Muscle layer of duodenum (tissue), 2 donors: ENCODE measurements around the gene ANXA10.

ENCODE experiments used
- H3K27ac ChIP-seq: one replicate; pipeline ENCODE4 v1.7.0; 2013; ENCODE audit warnings: mild to moderate bottlenecking, low read length
- H3K27me3 ChIP-seq: one replicate; pipeline ENCODE4 v1.7.0; 2013; ENCODE audit warnings: low read depth, mild to moderate bottlenecking, control low read depth, low read length
- H3K36me3 ChIP-seq, 2 donors: one replicate each; pipeline ENCODE4 v1.7.0; 2013; ENCODE audit warnings: low read length in 2 of 2, control low read depth in 1 of 2, mild to moderate bottlenecking in 1 of 2; ENCODE audit not compliant: insufficient read depth in 2 of 2, control insufficient read depth in 1 of 2
- H3K4me1 ChIP-seq, 2 donors: one replicate each; pipeline ENCODE4 v1.7.0; 2013; ENCODE audit warnings: low read length in 2 of 2, mild to moderate bottlenecking in 2 of 2, control low read depth in 1 of 2, moderate library complexity in 1 of 2; ENCODE audit not compliant: insufficient read depth in 2 of 2, control insufficient read depth in 1 of 2
- H3K4me3 ChIP-seq, 2 donors: one replicate each; pipeline ENCODE4 v1.7.0; 2013; ENCODE audit warnings: low read length in 2 of 2, low read depth in 1 of 2, mild to moderate bottlenecking in 1 of 2
- H3K9me3 ChIP-seq, 2 donors: one replicate each; pipeline ENCODE4 v1.7.0; 2013; ENCODE audit warnings: low read length in 2 of 2, control low read depth in 1 of 2, mild to moderate bottlenecking in 1 of 2; ENCODE audit not compliant: control insufficient read depth in 1 of 2
- donor health status: healthy.

Gene ANXA10

DNA sequence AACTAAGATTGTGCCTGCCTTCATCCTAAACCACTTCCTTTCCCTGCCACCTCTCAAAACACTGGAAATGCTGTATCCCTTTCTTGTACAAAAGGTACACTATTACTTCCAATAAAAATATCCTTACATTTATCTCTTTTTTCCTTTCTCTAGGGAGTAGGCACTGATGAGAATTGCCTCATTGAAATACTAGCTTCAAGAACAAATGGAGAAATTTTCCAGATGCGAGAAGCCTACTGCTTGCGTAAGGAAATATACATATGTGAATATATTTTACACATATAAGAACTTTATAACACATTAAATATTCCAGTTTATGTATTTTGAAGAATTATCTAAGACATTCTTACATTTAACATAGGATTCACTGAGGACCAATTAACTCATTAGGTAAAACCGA is 71.7 kb downstream of the ANXA10 start:
- Histone ChIP-seq H3K27ac (no peak overlapping the region), H3K4me3 (no peak overlapping the region), H3K27me3 (no peaks in the 10 kb centered on the region), H3K4me1 (no peaks in the 10 kb centered on the region), H3K36me3 (no peaks in the 10 kb centered on the region), H3K9me3 (no peaks in the 10 kb centered on the region)

DNA sequence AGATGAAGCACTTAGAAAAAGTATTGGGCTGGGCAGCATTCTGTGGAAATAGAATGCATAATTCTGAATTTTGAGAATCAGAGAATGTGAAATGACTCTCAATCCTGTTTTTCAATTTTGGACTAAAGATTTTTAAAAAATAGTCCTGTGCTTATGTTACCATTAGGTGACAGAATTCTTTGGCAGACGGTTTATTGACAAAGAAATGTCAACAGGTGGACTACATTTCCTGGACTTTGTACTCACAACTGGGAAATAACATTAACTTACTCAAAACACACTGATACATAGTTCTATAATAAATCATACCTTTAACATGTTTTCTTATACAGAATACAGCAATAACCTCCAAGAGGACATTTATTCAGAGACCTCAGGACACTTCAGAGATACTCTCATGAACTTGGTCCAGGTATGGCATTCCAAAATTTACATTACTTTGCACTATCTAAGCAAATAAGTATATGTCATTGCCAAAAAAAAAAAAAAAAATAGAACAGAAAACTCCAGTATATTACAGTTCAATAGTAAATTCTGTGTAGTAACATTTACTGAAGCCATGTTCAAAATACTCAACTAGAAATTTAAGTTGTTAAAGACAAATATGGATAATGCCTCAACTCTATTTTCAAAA is 72.7 kb downstream of the ANXA10 start:
- Histone ChIP-seq H3K9me3 (no peaks in the 10 kb centered on the region), H3K27me3 (no peaks in the 10 kb centered on the region), H3K4me1 (no peaks in the 10 kb centered on the region), H3K27ac (no peak overlapping the region), H3K4me3 (no peak overlapping the region), H3K36me3 (no peaks in the 10 kb centered on the region)

DNA sequence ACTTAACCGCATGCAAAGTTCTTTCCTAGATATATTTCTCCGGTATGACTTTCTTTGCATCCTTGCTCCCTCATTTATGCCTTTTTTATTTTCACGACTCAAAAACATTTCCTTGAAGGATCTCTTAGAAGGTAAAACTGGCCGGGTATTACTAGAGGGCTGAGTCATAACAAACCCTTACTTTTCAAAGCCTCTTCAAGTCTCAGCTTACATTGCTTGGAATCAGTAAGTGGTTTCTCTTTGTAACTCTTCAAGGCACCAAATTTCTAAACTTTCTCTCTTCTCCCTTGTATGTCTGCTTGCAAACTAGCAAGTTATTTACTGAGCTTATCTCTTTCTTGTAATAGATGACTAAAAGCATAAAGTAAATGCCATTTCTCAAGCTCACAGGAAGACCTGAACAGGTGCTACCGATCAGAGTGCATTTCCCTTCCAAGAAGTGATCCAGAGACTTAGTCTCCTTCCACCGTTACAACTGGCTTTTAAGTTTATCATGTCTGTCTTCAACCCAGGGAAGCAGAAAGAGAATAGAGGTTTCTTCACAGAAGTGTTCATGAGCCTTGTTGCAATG is 75.5 kb downstream of the ANXA10 start:
- Histone ChIP-seq H3K36me3 (no peaks in the 10 kb centered on the region), H3K27me3 (no peaks in the 10 kb centered on the region), H3K4me3 (no peak overlapping the region), H3K27ac (no peak overlapping the region), H3K9me3 (no peaks in the 10 kb centered on the region), H3K4me1 (no peaks in the 10 kb centered on the region)

DNA sequence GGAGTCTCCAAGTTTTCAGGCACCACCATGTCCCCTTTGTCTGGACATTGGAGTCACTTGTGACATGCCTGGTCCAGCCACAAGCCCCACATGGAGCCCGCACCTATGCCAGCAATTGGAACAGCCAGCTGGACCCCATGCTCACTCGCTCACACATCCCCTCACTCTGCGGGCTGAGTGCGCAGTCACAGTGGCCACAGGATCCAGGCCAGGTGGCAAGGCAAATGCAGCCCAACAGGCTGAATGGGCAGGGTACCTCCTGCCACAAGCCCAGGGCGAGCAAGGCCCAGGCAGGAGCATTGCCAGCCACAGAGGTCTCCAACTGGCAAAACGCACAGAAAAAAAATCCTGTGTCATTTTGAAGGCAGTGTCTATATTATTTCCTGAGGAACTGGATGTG is 82.0 kb downstream of the ANXA10 start:
- H3K4me3 ChIP-seq, result no peak overlapping the region
- no peak overlapping the region for H3K27ac ChIP-seq
- H3K4me1 ChIP-seq, result no peaks in the 10 kb centered on the region
- H3K9me3 ChIP-seq, result no peaks in the 10 kb centered on the region
- H3K27me3 ChIP-seq, result no peaks in the 10 kb centered on the region
- no peaks in the 10 kb centered on the region for H3K36me3 ChIP-seq

DNA sequence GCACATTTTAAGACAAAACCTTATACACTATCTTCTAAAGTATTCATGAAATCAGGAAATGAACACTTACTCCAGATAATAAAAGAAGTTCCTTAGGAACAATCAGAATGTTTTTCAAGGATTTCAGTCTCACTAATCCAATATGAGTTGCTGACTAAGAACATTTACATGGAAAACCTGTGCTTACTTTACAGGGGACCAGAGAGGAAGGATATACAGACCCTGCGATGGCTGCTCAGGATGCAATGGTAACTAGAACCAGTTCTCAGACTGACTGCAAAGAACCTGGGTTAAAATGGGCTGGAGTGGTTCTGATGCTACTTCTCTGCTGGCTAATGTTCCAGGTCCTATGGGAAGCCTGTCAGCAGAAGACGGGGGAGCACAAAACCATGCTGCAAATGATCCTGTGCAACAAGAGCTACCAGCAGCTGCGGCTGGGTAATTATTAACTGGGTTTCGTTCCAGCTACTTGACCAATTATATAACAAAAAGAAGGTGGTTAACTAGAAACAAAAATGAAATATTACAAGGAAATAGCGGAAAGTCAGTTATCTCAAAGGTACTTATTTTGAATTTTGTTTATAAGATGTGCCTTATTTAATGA is 85.3 kb downstream of the ANXA10 start:
- Histone ChIP-seq H3K9me3 (no peaks in the 10 kb centered on the region), H3K4me1 (no peaks in the 10 kb centered on the region), H3K27me3 (no peaks in the 10 kb centered on the region), H3K27ac (no peak overlapping the region), H3K36me3 (no peaks in the 10 kb centered on the region), H3K4me3 (no peak overlapping the region)

DNA sequence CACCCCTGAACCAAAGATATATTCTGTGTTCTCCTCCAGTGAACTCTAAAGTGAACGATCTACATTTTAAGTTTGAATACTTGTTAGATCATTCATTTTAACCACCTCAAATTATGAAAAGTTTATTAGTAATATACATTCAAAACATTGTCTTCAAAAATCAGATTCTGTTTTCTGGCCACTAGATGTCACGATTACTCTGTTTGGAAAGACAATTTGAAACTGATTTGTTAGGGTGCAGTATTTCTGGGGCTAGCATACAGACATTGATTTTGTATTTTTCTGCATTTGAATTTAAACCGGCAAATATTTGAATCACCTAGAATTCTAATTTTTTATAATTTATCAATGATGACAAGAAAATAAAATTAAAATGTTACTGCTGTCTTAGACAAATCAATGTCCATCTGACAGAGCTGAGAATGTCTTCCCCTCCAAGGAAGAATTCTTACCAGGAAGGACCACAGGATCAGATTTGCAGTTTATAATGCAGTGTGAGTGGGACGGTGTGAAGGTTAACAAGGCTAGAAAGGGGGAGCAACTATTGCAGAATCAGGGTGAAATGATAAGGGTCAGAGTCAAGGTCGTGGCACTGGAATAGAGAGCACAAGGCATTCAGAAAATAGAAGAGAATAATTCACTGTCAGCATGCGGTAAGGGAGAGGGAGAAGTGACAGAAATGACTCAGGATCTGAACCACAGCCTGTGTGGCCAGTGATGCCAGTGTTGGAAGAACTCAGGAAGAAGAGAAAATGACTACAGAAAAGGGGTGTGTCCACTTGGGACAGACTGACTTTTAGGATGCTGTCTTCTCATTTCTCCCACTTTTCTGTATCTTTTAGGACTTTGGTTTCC is 91.6 kb downstream of the ANXA10 start:
- Histone ChIP-seq H3K36me3 (no peaks in the 10 kb centered on the region), H3K27me3 (no peaks in the 10 kb centered on the region), H3K27ac (no peak overlapping the region), H3K4me1 (no peaks in the 10 kb centered on the region), H3K9me3 (no peaks in the 10 kb centered on the region), H3K4me3 (no peak overlapping the region)

DNA sequence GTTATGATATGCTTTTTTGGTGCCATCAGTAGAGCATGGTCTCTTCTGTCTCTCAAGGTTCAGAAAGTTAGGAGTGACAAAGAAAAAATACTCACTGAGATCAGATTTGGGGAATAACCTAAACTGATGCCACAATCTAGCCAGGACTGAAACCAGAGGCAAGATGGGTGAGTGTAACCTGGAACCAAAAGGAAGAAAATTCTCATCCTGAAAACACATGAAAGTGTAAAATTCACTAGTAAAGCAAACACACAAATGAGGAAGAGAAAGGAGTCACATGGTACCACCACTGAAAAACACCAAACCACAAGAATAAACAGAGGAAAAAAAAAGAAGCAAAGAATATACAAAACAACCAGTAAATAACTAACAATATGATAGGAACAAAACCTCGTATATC is 96.4 kb downstream of the ANXA10 start:
- Histone ChIP-seq H3K27ac (no peak overlapping the region), H3K36me3 (no peaks in the 10 kb centered on the region), H3K4me3 (no peak overlapping the region), H3K4me1 (no peaks in the 10 kb centered on the region), H3K27me3 (no peaks in the 10 kb centered on the region), H3K9me3 (no peaks in the 10 kb centered on the region)

DNA sequence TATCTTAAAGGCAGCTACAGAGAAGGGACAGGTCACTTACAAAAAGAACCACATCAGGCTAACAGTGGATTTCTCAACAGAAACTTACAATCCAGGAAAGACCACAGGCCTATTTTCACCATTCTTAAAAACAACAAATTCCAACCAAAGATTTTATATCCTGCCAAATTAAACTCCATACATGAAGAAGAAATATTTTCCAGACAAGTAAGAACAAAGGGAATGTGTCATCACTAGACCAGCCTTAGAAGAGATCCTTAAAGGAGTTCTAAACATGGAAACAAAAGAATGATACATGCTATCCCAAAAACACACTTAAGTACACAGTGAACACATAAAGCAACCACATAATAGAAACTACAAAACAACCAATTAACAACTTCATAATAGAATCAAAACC is 105.6 kb downstream of the ANXA10 start:
- no peaks in the 10 kb centered on the region for H3K4me1 ChIP-seq
- H3K4me3 ChIP-seq, result no peak overlapping the region
- H3K27ac ChIP-seq, result no peak overlapping the region
- no peaks in the 10 kb centered on the region for H3K36me3 ChIP-seq
- peaks cover 0 to 4% of the 10 kb centered on the region in 2 donors for H3K9me3 ChIP-seq
- H3K27me3 ChIP-seq, result no peaks in the 10 kb centered on the region

DNA sequence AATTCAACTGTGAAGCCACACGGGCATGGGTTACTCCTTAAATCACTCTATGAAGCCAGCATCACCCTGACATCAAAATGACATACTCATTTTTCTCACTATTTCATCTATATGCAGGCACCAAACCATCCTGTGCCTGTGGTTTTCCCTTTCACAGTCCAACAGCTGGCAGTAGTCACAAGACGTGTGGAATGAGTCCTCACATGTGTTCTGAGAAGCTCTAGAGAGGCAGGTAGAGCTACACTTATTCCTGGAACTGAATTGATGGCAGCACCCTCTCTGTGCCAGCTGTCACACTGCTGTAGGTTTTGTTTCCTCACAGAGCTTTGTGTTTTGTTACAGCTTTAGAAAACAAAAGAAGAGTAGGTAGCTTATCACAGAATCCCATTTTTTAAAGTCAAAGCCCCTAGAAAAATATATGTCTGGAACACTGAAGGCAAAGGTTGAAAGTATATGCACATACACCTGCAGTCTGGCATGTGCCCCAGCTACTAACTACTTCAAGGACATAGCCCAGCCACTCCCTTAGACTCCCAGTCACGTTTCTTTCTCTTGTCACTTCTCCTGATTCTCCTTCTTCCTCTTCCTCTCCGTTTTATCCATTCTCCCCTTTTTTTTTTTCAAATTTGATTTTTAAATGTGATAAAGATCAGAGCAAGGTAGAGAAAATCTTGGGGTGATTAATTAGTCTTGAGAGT is 107.1 kb downstream of the ANXA10 start:
- H3K27ac ChIP-seq, result no peak overlapping the region
- peaks cover 8 to 13% of the 10 kb centered on the region in 2 donors for H3K9me3 ChIP-seq
- no peaks in the 10 kb centered on the region for H3K36me3 ChIP-seq

DNA sequence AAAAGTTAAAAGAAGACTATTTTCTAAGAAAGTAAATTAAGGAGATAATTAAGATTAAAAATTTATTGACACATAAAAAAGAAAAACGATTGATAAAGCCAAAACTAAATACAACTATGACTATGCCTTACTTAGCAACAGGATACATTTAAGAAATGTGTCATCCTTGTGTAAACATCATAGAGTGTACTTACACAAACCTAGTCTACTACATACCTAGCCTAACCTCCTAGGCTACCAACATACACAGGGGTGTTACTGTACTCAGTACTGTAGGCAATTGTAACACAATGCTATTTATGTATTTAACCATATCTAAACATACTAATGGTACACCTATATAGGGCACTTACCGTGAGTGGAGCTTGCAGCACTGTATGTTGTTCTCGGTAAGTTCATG is 108.3 kb downstream of the ANXA10 start:
- H3K9me3 ChIP-seq, result peaks cover 8 to 13% of the 10 kb centered on the region in 2 donors
- H3K27me3 ChIP-seq, result no peaks in the 10 kb centered on the region
- H3K36me3 ChIP-seq, result no peaks in the 10 kb centered on the region
- H3K27ac ChIP-seq, result no peak overlapping the region
- H3K4me3 ChIP-seq, result no peak overlapping the region
- H3K4me1 ChIP-seq, result no peaks in the 10 kb centered on the region

More for the DNA sequence above, 107.1 kb downstream of the ANXA10 start:
- H3K4me1 ChIP-seq, result no peaks in the 10 kb centered on the region
- no peaks in the 10 kb centered on the region for H3K27me3 ChIP-seq
- no peak overlapping the region for H3K4me3 ChIP-seq
